HG02852 (cell line): ENCODE data around the gene NBAS.

Source experiments
- ATAC-seq: cut with Tn5 transposase; IDR thresholded peaks from one replicate; pipeline ENCODE4 v1.9.1; 2021; ENCODE audit warnings: mild to moderate bottlenecking, moderate library complexity; ENCODE audit not compliant: unreplicated experiment

Gene NBAS

GRCh38 chr2:15591692-15592463 is 30.7 kb upstream of the NBAS start, which contains the start of gene DDX1:
Gene DDX1, plus strand, starts transcription at chr2:15591868. Its CDS starts 66 bp downstream, at chr2:15591934.
- ATAC-seq = peak; percentile 90

- ATAC-seq = no peak
These were observed 30.2 kb upstream of the NBAS start for GRCh38 chr2:15591373-15591691.

GRCh38 chr2:15588329-15588919 is 27.3 kb upstream of the NBAS start:
- ATAC-seq = no peak

GRCh38 chr2:15584767-15585469 is 23.8 kb upstream of the NBAS start:
- ATAC-seq = no peak

GRCh38 chr2:15584316-15584715 is 23.2 kb upstream of the NBAS start:
- no peak for ATAC-seq

GRCh38 chr2:15583826-15584225 is 22.7 kb upstream of the NBAS start:
- ATAC-seq = no peak

GRCh38 chr2:15582710-15583357 is 21.7 kb upstream of the NBAS start:
- peak; percentile 58 for ATAC-seq

GRCh38 chr2:15580451-15580850 is 19.3 kb upstream of the NBAS start:
- ATAC-seq = no peak

- ATAC-seq = no peak
These were observed 18.5 kb upstream of the NBAS start for GRCh38 chr2:15579641-15580040.

- peak; percentile 85 for ATAC-seq
These were observed 16.1 kb upstream of the NBAS start for GRCh38 chr2:15577071-15577735.

- no peak for ATAC-seq
These were observed 10.6 kb upstream of the NBAS start for GRCh38 chr2:15571729-15572128.

- ATAC-seq = no peak
These were observed 9.0 kb upstream of the NBAS start for GRCh38 chr2:15570104-15570503.

- no peak for ATAC-seq
These were observed 7.7 kb upstream of the NBAS start for GRCh38 chr2:15568874-15569273.

- no peak for ATAC-seq
These were observed 5.8 kb upstream of the NBAS start for GRCh38 chr2:15566912-15567311.

GRCh38 chr2:15565994-15566671 is 5.0 kb upstream of the NBAS start:
- ATAC-seq = no peak

GRCh38 chr2:15565392-15565791 is 4.3 kb upstream of the NBAS start:
- ATAC-seq = no peak

- ATAC-seq = no peak
These were observed 2.3 kb upstream of the NBAS start for GRCh38 chr2:15563227-15564100.

GRCh38 chr2:15562354-15563031 is 1.4 kb upstream of the NBAS start:
- ATAC-seq = no peak
